ENCODE data around the gene METTL25B. TPM values are rescaled to one million over a fixed set of nuclear protein-coding genes. Genes with fewer than 3 reads are reported as not detected.

The METTL25B gene
- total and polyA plus RNA-seq, 7 experiments from 2014 or later = 4.4 to 29.8 (median 29.0) TPM

GRCh38 chr1:156692441-156692924, 35.8 kb upstream of the METTL25B start:
- H3K27me3 Mint-ChIP-seq = peaks cover 53 to 74% (median 60%) of the 10 kb centered on the region in 5 donors

DNA sequence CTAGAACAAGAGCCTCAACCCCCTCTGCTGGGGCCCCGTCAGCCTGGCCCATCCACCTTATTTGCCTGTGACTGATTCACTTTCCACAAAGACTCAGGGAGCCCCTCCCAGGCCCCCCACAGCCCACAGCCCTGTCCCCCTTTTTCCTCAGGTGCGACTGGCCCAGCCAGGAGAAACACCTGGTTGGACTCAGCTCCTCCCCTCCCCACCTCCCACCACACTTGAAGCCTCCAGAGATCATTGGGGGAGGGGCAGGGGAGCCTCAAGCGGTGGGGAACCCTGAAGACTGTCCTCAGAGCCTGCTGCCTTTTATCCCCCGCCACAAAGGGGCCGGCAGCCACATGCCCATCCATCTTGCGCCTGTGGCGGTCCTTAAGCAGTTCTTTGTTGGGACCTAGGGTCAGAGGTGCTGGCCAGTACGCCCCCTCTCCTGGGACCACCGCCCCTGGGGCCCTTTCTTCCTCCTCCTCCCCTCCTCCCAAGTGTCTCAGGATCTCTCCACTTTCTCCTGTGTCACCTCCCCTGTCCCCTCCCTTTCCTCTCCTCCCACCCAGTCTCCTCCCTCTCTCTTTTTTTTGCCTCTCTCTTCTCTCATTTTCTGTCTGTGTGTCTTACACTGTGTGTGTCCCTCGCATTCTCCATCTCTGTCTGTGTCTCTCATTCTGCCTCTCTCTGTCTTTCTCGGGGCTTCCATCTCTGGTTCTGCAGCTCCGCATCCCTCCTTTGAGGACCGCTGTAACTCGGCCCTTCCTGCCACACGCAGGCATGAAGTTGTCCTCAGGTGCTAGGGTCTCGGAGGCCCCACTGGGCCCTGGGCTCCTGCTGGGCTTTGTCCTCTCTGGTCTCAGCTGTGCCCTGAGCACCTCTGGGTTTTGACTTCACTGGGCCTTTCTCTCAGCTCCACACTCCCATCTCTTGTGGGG, 35.1 kb upstream of the METTL25B start:
- CTCF ChIA-PET = interaction anchor here (0.6 to 1.7 kb wide), 4 partner anchors 13 to 35 kb away, joined by 3 to 7 read pairs (median 5); no protein-coding TSS in a partner anchor
- peaks cover 18 to 30% (median 25%) of the 10 kb centered on the region in 7 donors for H3K4me1 Mint-ChIP-seq
- DNase-seq = peak in 1 of 9 donors; percentile 30
- H3K27ac Mint-ChIP-seq = peak overlapping the region in 2 of 9 donors; percentile 53 to 55
- H3K9me3 Mint-ChIP-seq = no peaks in the 10 kb centered on the region
- peaks cover 53 to 74% (median 60%) of the 10 kb centered on the region in 5 donors for H3K27me3 Mint-ChIP-seq
- H3K36me3 Mint-ChIP-seq = peaks cover 0 to 7% (median 0%) of the 10 kb centered on the region in 5 donors
- Histone ChIP-seq H3K36me3 (ENCODE audit: control insufficient read depth in 2 of 3, insufficient read depth in 3 of 3, low read length in 3 of 3) (no peaks in the 10 kb centered on the region), H3K27ac (ENCODE audit: low read depth, low read length) (no peak overlapping the region), H3K4me1 (ENCODE audit: control insufficient read depth in 2 of 2, insufficient read depth in 2 of 2, low read length in 2 of 2) (peaks cover 5 to 14% of the 10 kb centered on the region in 2 donors), H3K27me3 (ENCODE audit: control insufficient read depth in 2 of 2, insufficient read depth in 2 of 2, low read length in 2 of 2) (peaks cover 0 to 5% of the 10 kb centered on the region in 2 donors), H3K9me3 (ENCODE audit: control insufficient read depth in 2 of 3, low read length in 3 of 3) (no peaks in the 10 kb centered on the region), H3K4me3 (ENCODE audit: low read length) (no peak overlapping the region)
- peak overlapping the region in 4 of 10 donors; percentile 5 to 62 (median 50) for H3K4me3 Mint-ChIP-seq
- POLR2A ChIA-PET = interaction anchor here (0.5 to 6.7 kb wide), 3 partner anchors 10 to 34 kb away, joined by 3 to 53 read pairs (median 3); partner anchors contain the start of genes ISG20L2 and METTL25B
- ATAC-seq = peak; percentile 2
- intact Hi-C loops (cut with micrococcal nuclease) = no loop called here

More at GRCh38 chr1:156692441-156692924, 35.8 kb upstream of the METTL25B start:
- no peak for DNase-seq
- ChIA-PET CTCF (interaction anchor here (0.6 to 3.6 kb wide), 4 partner anchors 14 to 34 kb away, joined by 3 to 19 read pairs (median 5); no protein-coding TSS in a partner anchor), POLR2A (interaction anchor here (0.5 to 6.7 kb wide), 2 partner anchors 28 to 34 kb away, joined by 3 to 53 read pairs; partner anchors contain the start of genes ISG20L2 and METTL25B)
- Histone ChIP-seq H3K9me3 (ENCODE audit: control insufficient read depth in 2 of 3, low read length in 3 of 3) (no peaks in the 10 kb centered on the region), H3K36me3 (ENCODE audit: control insufficient read depth in 2 of 3, insufficient read depth in 3 of 3, low read length in 3 of 3) (no peaks in the 10 kb centered on the region), H3K4me3 (ENCODE audit: low read length) (no peak overlapping the region), H3K27ac (ENCODE audit: low read depth, low read length) (no peak overlapping the region), H3K27me3 (ENCODE audit: control insufficient read depth in 2 of 2, insufficient read depth in 2 of 2, low read length in 2 of 2) (peaks cover 0 to 5% of the 10 kb centered on the region in 2 donors), H3K4me1 (ENCODE audit: control insufficient read depth in 2 of 2, insufficient read depth in 2 of 2, low read length in 2 of 2) (peaks cover 5 to 14% of the 10 kb centered on the region in 2 donors)
- H3K27ac Mint-ChIP-seq = peak overlapping the region in 1 of 9 donors; percentile 2
- peak overlapping the region in 2 of 10 donors; percentile 7 to 62 for H3K4me3 Mint-ChIP-seq
- no peak for ATAC-seq
- H3K4me1 Mint-ChIP-seq = peaks cover 18 to 30% (median 25%) of the 10 kb centered on the region in 7 donors
- intact Hi-C loops (cut with micrococcal nuclease) = no loop called here
- H3K9me3 Mint-ChIP-seq = no peaks in the 10 kb centered on the region
- peaks cover 0 to 7% (median 0%) of the 10 kb centered on the region in 5 donors for H3K36me3 Mint-ChIP-seq

GRCh38 chr1:156693848-156694689, 34.2 kb upstream of the METTL25B start:
- peaks cover 49 to 66% (median 64%) of the 10 kb centered on the region in 5 donors for H3K27me3 Mint-ChIP-seq
- H3K4me1 Mint-ChIP-seq = peaks cover 18 to 27% (median 25%) of the 10 kb centered on the region in 7 donors
- Histone ChIP-seq H3K36me3 (ENCODE audit: control insufficient read depth in 2 of 3, insufficient read depth in 3 of 3, low read length in 3 of 3) (no peaks in the 10 kb centered on the region), H3K27me3 (ENCODE audit: control insufficient read depth in 2 of 2, insufficient read depth in 2 of 2, low read length in 2 of 2) (peaks cover 0 to 5% of the 10 kb centered on the region in 2 donors), H3K4me3 (ENCODE audit: low read length) (no peak overlapping the region), H3K27ac (ENCODE audit: low read depth, low read length) (no peak overlapping the region), H3K4me1 (ENCODE audit: control insufficient read depth in 2 of 2, insufficient read depth in 2 of 2, low read length in 2 of 2) (peaks cover 4 to 13% of the 10 kb centered on the region in 2 donors), H3K9me3 (ENCODE audit: control insufficient read depth in 2 of 3, low read length in 3 of 3) (no peaks in the 10 kb centered on the region)
- H3K27ac Mint-ChIP-seq = no peak overlapping the region
- POLR2A ChIA-PET = interaction anchor here (1.4 kb wide), 1 partner anchor 9 kb away, joined by 3 read pairs; no protein-coding TSS in a partner anchor
- H3K9me3 Mint-ChIP-seq = no peaks in the 10 kb centered on the region
- H3K36me3 Mint-ChIP-seq = peaks cover 0 to 7% (median 0%) of the 10 kb centered on the region in 5 donors
- no peak for ATAC-seq
- CTCF ChIA-PET = interaction anchor here (1.5 to 1.7 kb wide), 2 partner anchors 13 to 32 kb away, joined by 7 read pairs; no protein-coding TSS in a partner anchor
- peak overlapping the region in 1 of 10 donors; percentile 62 for H3K4me3 Mint-ChIP-seq
- DNase-seq = no peak
- intact Hi-C loops (cut with micrococcal nuclease) = no loop called here

DNA sequence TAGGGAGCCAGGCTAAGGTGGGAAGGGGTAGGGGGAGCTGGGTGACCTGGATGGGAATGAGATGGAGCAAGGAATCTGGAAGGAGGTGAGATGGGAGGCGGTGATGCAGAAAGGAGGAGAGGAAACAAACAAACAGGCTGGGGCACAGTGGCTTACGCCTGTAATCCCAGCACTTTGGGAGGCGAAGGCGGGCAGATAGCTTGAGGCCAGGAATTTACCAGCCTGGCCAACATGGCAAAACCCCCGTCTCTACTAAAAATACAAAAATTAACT, 33.6 kb upstream of the METTL25B start:
- DNase-seq = no peak
- H3K27ac ChIP-seq (ENCODE audit: low read depth, low read length) = no peak overlapping the region
- H3K9me3 ChIP-seq (ENCODE audit: control insufficient read depth in 2 of 3, low read length in 3 of 3) = no peaks in the 10 kb centered on the region
- H3K9me3 Mint-ChIP-seq = no peaks in the 10 kb centered on the region
- H3K27ac Mint-ChIP-seq = no peak overlapping the region
- POLR2A ChIA-PET = no interaction called here
- H3K4me3 Mint-ChIP-seq = no peak overlapping the region
- peaks cover 0 to 7% (median 0%) of the 10 kb centered on the region in 5 donors for H3K36me3 Mint-ChIP-seq
- CTCF ChIA-PET = interaction anchor here (1.5 kb wide), 1 partner anchor 12 kb away, joined by 7 read pairs; no protein-coding TSS in a partner anchor
- no peak for ATAC-seq
- peaks cover 15 to 22% (median 21%) of the 10 kb centered on the region in 7 donors for H3K4me1 Mint-ChIP-seq
- H3K4me1 ChIP-seq (ENCODE audit: control insufficient read depth in 2 of 2, insufficient read depth in 2 of 2, low read length in 2 of 2) = peaks cover 0 to 10% of the 10 kb centered on the region in 2 donors
- peaks cover 0 to 5% of the 10 kb centered on the region in 2 donors for H3K27me3 ChIP-seq (ENCODE audit: control insufficient read depth in 2 of 2, insufficient read depth in 2 of 2, low read length in 2 of 2)
- peaks cover 47 to 62% (median 61%) of the 10 kb centered on the region in 5 donors for H3K27me3 Mint-ChIP-seq
- intact Hi-C loops (cut with micrococcal nuclease) = no loop called here
- H3K4me3 ChIP-seq (ENCODE audit: low read length) = no peak overlapping the region
- no peaks in the 10 kb centered on the region for H3K36me3 ChIP-seq (ENCODE audit: control insufficient read depth in 2 of 3, insufficient read depth in 3 of 3, low read length in 3 of 3)

GRCh38 chr1:156696755-156697154, 31.5 kb upstream of the METTL25B start:
- peaks cover 0 to 10% of the 10 kb centered on the region in 2 donors for H3K4me1 ChIP-seq (ENCODE audit: control insufficient read depth in 2 of 2, insufficient read depth in 2 of 2, low read length in 2 of 2)
- no peak overlapping the region for H3K4me3 ChIP-seq (ENCODE audit: low read length)
- no peaks in the 10 kb centered on the region for H3K36me3 ChIP-seq (ENCODE audit: control insufficient read depth in 2 of 3, insufficient read depth in 3 of 3, low read length in 3 of 3)
- Mint-ChIP-seq H3K27me3 (peaks cover 36 to 58% (median 42%) of the 10 kb centered on the region in 5 donors), H3K4me1 (peaks cover 12 to 19% (median 18%) of the 10 kb centered on the region in 7 donors), H3K27ac (peak overlapping the region in 2 of 9 donors; percentile 37 to 82), H3K4me3 (no peak overlapping the region), H3K36me3 (peaks cover 0 to 7% (median 0%) of the 10 kb centered on the region in 5 donors), H3K9me3 (no peaks in the 10 kb centered on the region)
- DNase-seq (no peak), ATAC-seq (no peak)
- ChIA-PET CTCF (interaction anchor here (0.7 to 1.0 kb wide), 2 partner anchors 21 to 30 kb away, joined by 3 to 4 read pairs; no protein-coding TSS in a partner anchor), POLR2A (no interaction called here)
- no peak overlapping the region for H3K27ac ChIP-seq (ENCODE audit: low read depth, low read length)
- no peaks in the 10 kb centered on the region for H3K9me3 ChIP-seq (ENCODE audit: control insufficient read depth in 2 of 3, low read length in 3 of 3)
- intact Hi-C loops (cut with micrococcal nuclease) = no loop called here
- peaks cover 0 to 3% of the 10 kb centered on the region in 2 donors for H3K27me3 ChIP-seq (ENCODE audit: control insufficient read depth in 2 of 2, insufficient read depth in 2 of 2, low read length in 2 of 2)

GRCh38 chr1:156697481-156697880, 30.8 kb upstream of the METTL25B start:
- ATAC-seq = no peak
- H3K4me1 ChIP-seq (ENCODE audit: control insufficient read depth in 2 of 2, insufficient read depth in 2 of 2, low read length in 2 of 2) = peaks cover 0 to 9% of the 10 kb centered on the region in 2 donors
- H3K27ac ChIP-seq (ENCODE audit: low read depth, low read length) = no peak overlapping the region
- H3K27me3 Mint-ChIP-seq = peaks cover 29 to 50% (median 35%) of the 10 kb centered on the region in 5 donors
- intact Hi-C loops (cut with micrococcal nuclease) = no loop called here
- no peak for DNase-seq
- CTCF ChIA-PET = interaction anchor here (0.7 to 11.9 kb wide), 3 partner anchors 8 to 29 kb away, joined by 3 to 93 read pairs (median 4); no protein-coding TSS in a partner anchor
- H3K27ac Mint-ChIP-seq = no peak overlapping the region
- no peak overlapping the region for H3K4me3 ChIP-seq (ENCODE audit: low read length)
- no peaks in the 10 kb centered on the region for H3K9me3 Mint-ChIP-seq
- POLR2A ChIA-PET = no interaction called here
- no peaks in the 10 kb centered on the region for H3K36me3 ChIP-seq (ENCODE audit: control insufficient read depth in 2 of 3, insufficient read depth in 3 of 3, low read length in 3 of 3)
- no peaks in the 10 kb centered on the region for H3K27me3 ChIP-seq (ENCODE audit: control insufficient read depth in 2 of 2, insufficient read depth in 2 of 2, low read length in 2 of 2)
- no peaks in the 10 kb centered on the region for H3K9me3 ChIP-seq (ENCODE audit: control insufficient read depth in 2 of 3, low read length in 3 of 3)
- peaks cover 5 to 12% (median 11%) of the 10 kb centered on the region in 7 donors for H3K4me1 Mint-ChIP-seq
- H3K4me3 Mint-ChIP-seq = no peak overlapping the region
- peaks cover 0 to 7% (median 0%) of the 10 kb centered on the region in 5 donors for H3K36me3 Mint-ChIP-seq

All from naive thymus-derived CD4-positive, alpha-beta T cell (primary cell).